ENCODE results near the gene MACROD2.

The MACROD2 gene

DNA sequence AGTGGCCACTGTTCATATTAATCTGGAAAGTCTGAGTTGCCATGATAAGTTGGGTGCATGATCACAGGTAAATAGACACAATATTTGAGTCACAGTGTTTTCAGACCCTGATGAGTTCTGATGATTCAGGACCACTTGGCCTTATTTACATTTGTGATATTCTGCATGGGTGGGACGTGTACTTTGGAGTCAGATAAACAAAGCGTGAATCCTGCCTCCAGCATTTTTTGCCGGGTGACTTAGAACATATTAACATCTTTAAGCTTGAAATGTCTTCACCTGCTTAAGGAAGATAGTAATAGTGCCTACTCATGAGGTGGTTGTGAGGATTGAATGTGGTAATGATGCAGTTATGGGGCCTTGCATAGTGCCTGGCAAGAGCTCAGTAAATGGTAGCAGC lies 1582.8 kb downstream of the MACROD2 start:
- no peak for DNase-seq

GRCh38 chr20:15579688-15580087 lies 1584.4 kb downstream of the MACROD2 start:
- DNase-seq, result no peak

DNA sequence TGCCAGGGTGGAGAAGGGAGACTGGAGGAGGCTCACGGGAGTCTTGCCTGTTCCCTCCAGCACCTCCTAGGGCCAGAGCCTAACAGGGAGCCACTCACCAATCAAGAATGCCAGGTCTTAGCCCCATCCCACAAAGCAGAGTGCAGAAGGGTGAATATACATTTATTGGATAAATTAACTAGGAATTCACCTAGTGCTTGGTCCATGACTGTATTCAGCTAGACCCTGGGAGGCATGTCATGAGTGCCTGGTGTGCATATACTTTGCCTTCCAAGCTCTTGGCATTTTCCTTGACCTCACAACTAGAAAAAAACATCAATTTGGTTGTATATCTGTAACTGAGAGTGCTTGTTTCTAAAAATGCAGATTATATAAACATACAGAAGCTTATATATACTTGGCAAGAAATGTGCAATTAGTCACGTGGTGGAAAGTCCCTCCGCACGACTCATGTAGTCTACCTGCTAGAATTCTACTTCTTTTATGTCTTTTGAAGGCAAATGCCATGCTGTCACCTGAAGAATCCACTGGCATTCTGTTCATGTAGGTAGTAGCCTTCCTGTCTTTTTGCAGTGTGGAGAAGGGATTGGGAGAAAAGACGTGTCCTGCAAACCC lies 1586.9 kb downstream of the MACROD2 start:
- no peak for DNase-seq

GRCh38 chr20:15584507-15584906 lies 1589.2 kb downstream of the MACROD2 start:
- DNase-seq, result no peak

GRCh38 chr20:15593081-15593480 lies 1597.8 kb downstream of the MACROD2 start:
- DNase-seq, result no peak

- DNase-seq, result no peak
Measured at GRCh38 chr20:15594158-15594695, 1598.9 kb downstream of the MACROD2 start.

GRCh38 chr20:15596220-15596890 lies 1601.0 kb downstream of the MACROD2 start:
- no peak for DNase-seq

DNA sequence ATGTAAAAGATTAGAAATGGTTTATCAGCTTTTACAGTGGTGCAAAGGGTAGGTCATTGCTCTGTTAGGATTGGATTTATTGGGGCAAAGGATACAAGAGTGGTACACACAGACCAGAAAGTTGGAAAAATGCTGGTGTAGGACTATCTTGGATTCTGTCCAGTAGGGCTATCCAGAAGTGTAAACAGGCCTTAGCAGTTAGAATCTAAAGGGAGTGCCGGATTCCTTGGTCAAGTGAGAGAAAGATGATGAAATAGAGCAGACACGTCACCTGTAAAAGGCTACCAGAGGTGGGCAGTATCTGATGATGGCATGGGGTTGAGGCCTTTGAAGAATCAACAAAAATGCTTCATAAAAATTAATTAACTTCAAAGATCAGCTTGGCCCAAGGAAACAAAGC lies 1602.0 kb downstream of the MACROD2 start:
- DNase-seq, result no peak

DNA sequence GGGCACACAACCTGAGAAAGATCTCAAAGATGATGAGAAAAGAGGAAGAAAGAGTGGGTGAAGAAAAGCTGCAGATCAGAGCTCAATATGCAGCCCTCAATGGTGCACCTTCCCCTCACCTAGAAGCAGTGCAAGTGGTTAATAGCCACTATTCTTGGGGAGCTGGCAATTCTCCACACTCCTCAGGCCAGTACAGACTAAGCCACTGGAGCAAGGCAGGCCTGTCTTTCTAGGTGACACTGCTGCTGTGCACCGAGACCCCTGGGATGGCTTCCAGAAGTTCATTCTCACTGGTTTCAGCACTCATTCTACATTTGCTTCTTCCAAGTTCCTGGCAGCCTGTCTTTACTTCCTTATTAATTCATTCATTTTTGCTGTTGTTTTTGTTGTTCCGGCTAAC lies 1604.6 kb downstream of the MACROD2 start:
- no peak for DNase-seq

- no peak for DNase-seq
Measured at GRCh38 chr20:15600565-15600964, 1605.2 kb downstream of the MACROD2 start.

DNA sequence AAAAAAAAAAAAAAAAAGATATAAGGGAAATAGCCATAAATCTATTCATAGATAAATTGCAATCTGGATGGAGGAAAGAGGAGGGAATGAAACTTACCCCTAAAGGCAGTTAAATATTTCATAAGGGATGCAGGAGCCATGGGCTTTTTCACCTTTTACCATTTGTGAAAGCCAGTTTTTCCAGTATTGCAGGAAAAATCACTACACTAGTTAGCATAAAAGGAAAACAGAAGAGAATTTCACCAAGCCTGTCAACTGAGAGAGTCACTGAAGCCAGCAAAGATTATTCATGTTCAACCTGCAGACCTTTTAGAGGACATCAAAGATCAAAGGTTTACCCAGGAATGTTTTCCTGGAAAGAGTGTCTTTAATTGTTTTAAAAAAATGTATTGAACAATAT lies 1608.2 kb downstream of the MACROD2 start:
- DNase-seq, result no peak

DNA sequence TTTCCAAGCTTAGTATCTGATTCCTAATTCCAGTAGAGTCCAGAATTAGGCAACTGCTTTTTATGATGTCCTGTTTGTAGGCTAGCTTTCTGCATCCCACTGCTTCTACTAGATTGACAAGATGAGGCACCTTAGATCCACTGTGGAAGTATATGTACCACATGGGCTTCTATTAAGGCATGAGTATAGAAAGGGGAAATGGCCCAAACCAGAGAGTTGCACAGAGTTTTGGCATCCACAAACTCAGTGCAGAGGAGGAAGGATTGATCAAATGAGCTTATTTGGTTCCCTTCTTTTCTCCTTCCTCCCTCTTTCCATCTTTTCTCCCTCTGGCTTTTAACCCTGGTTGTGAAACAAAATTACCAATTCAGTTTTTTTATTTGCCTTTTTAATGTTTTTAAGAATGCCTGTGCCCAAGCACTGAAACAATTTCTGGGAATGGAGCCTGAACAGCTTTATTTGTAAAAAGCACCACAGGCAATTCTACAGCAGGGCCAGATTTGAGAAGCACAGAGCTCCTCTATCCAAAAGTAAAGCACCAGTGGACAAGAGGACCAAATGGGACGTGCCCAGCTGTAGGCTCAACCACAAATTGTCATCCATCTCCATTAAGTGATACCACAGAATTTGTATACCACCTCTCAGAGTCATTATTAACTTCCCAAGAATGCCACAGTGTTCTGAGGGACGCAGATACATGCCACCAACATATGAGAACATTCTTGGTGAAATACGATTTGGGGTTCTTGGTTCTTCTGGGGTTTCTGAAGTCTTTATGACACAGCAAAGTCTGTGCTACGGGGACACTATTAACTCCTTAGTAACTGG lies 1608.9 kb downstream of the MACROD2 start:
- no peak for DNase-seq

DNA sequence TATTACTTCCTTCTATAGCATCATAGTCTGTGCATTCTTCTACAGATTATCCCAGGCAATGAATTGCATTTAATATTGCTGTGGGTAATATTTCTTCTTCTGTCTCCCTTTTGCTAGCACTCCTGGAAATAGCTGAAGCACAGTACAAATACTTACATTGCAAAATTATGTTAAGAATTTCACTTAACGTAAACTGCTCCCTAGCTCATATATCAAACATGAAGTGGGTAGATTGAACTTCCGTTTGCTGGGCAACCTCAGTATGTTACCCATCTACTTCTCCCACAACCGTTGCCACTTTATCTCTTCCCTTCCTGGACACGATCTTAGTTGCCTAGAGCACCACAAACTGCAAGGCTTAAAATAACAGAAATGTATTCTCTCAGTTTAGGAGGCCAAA lies 1614.6 kb downstream of the MACROD2 start:
- DNase-seq, result no peak

DNA sequence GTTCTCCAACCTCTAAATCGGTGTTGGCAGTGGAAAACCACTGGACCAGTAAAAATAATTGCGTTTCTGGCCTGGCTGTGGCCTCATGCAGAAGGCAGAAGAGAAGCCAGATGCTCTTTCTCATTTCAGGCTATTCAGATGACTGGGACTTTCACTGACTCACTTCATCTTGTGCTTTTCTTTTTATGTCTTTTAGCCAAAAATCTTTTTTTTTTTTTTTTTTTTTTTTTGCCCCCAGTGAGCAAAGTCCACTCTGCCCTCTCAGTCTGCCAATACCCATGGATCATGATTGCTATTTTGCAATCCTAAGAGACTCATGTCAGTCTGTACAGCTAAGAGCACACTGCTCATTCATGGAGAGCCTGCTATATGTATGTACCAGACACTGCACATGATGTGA lies 1615.5 kb downstream of the MACROD2 start:
- no peak for DNase-seq

DNA sequence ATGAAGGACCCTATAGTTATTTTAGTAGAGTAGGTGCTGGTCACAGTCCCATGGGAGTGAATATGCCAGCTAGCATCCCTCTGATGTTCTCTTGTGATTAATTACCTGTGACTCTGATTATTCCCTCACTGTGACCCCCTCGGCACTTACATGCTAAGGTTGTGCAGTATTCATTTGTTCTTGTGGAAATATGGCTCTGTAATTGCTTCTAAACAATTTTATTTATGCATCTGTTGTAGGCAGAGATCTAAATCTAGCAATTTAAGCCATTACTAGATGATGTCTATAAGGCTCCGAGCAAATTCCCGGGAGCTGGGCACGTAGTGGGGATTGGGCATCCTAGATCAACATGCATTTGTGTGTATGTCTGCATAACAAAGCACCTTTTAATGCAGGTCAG lies 1616.2 kb downstream of the MACROD2 start:
- no peak for DNase-seq

- no peak for DNase-seq
Measured at GRCh38 chr20:15612198-15612597, 1616.9 kb downstream of the MACROD2 start.

GRCh38 chr20:15612769-15613168 lies 1617.5 kb downstream of the MACROD2 start:
- DNase-seq, result no peak

- no peak for DNase-seq
Measured at GRCh38 chr20:15613530-15613929, 1618.2 kb downstream of the MACROD2 start.

DNA sequence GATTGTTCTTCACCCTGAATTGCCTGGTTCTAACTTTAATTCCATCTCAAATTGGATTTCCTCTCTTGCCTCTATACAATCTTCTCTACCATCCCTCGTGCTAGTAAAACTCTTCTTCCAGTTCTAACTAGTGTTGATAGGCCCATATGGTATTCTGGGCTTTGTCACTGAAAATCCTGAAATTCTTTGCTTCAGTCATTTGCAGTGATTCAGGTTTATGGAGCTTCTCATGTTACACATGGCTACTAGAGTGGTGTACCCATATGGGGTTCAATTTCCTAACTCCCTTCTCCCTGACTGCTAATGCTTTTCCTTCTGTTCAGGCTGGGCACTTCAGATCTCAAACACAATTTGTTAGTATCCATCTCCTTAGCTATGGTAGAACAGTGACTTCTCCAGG lies 1621.3 kb downstream of the MACROD2 start:
- no peak for DNase-seq

DNA sequence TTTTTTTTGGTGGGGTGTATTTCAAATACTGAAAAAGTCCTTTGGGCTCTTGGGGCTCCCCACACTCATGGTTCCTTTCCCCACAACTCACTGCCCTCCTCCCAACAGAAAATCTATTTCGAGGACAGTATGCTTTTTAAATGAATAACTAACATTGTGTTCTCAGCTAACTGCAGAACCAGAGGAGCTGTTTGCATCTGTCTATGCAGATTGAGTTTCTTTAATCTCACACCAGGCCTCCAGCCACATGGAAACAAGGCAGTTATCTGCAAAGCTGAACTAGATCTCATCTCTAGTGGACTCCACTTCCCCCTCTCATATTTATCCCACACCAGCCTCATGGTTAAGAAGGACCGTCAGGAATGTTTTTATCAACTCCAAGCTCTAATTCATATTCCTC lies 1622.8 kb downstream of the MACROD2 start:
- DNase-seq, result no peak

DNA sequence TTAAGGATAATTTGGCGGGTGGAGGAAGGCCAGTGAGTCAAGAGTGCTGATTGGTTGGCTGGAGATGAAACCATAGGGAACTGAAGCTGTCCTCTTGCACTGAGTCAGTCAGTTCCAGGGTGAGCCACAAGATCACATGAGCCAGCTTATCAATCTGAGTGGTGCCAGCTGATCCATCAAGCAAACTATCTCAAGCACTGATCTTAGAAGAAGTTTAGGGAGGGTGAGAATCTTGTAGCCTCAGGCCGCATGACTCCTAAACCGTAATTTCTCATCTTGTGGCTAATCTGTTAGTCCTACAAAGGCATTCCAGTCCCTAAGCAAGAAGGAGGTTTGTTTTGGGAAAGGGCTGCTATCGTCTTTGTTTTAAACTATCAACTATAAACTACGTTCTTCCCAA lies 1623.6 kb downstream of the MACROD2 start:
- no peak for DNase-seq

DNA sequence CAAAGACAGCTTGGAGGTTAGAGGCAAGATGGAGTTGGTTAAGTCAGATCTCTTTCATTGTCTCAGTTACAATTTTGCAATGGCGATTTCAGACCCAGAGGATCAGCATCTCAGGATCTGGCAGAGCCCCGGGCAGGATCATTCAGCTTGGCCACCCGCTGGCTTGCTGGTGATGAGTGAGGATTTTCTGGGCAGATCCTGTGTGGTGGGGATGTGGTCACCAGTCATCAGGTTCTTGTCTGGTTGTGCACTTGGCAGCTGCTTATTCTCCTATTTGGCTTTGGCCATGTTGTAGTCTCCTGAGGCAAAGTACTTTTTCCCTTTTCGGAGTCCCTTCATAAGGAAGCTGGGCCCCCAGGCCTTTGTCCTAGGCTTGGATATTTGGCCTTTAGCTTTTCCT lies 1624.0 kb downstream of the MACROD2 start:
- DNase-seq, result no peak

GRCh38 chr20:15619816-15620215 lies 1624.5 kb downstream of the MACROD2 start:
- no peak for DNase-seq

GRCh38 chr20:15622368-15622767 lies 1627.1 kb downstream of the MACROD2 start:
- DNase-seq, result no peak
